ENCODE results near the gene CD38. TPM values are rescaled to one million over a fixed set of nuclear protein-coding genes. Genes with fewer than 3 reads are reported as not detected.
"Not testable (repeated sequence)": the region's sequence is repeated elsewhere in the genome, so short reads cannot be mapped to it uniquely, and the experiment has no call there.

Gene CD38
- total RNA-seq, 1 experiment from 2014 or later, result not detected

DNA sequence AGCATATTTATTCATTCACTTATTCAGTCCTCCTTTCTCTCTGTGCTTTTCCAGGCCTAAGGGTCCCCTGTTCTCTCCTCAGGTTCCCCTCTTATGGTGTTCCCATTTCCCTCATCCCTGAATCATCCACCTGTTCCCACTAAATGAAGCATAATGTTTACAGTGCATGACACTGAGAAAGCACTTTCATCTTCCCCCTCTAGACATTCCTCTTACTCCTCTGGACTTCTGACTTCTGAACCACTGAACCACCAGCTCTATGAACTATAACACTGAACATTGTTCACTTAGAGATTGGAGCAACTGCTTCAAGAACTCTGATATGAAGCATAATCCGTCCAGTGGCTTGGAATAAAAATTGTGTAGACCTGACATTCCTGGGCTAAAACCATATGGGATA is 59.5 kb downstream of the CD38 start:
- Mint-ChIP-seq H3K4me1 (ENCODE audit: insufficient read depth, unreplicated experiment) (no peaks in the 10 kb centered on the region), H3K27ac (ENCODE audit: low read depth, unreplicated experiment) (no peak overlapping the region), H3K27me3 (ENCODE audit: insufficient read depth, unreplicated experiment) (no peaks in the 10 kb centered on the region), H3K4me3 (ENCODE audit: unreplicated experiment) (no peak overlapping the region), H3K36me3 (ENCODE audit: insufficient read depth, unreplicated experiment) (no peaks in the 10 kb centered on the region), H3K9me3 (ENCODE audit: unreplicated experiment) (no peaks in the 10 kb centered on the region)
- CTCF ChIA-PET, result interaction anchor here (1.2 to 1.5 kb wide), 2 partner anchors 30 to 32 kb away, joined by 3 to 7 read pairs; no protein-coding TSS in a partner anchor
- POLR2A ChIA-PET, result no interaction called here
- no TSS peak for BruUV-seq (replicated peaks)
- no peak for DNase-seq (ENCODE audit: unreplicated experiment)
- intact Hi-C loops (cut with micrococcal nuclease), result no loop called here
- TF ChIP-seq, protein P1, sequence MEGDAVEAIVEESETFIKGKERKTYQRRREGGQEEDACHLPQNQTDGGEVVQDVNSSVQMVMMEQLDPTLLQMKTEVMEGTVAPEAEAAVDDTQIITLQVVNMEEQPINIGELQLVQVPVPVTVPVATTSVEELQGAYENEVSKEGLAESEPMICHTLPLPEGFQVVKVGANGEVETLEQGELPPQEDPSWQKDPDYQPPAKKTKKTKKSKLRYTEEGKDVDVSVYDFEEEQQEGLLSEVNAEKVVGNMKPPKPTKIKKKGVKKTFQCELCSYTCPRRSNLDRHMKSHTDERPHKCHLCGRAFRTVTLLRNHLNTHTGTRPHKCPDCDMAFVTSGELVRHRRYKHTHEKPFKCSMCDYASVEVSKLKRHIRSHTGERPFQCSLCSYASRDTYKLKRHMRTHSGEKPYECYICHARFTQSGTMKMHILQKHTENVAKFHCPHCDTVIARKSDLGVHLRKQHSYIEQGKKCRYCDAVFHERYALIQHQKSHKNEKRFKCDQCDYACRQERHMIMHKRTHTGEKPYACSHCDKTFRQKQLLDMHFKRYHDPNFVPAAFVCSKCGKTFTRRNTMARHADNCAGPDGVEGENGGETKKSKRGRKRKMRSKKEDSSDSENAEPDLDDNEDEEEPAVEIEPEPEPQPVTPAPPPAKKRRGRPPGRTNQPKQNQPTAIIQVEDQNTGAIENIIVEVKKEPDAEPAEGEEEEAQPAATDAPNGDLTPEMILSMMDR (IDR thresholded peaks at IDR 0.05; ENCODE audit: unreplicated experiment), result no peak

DNA sequence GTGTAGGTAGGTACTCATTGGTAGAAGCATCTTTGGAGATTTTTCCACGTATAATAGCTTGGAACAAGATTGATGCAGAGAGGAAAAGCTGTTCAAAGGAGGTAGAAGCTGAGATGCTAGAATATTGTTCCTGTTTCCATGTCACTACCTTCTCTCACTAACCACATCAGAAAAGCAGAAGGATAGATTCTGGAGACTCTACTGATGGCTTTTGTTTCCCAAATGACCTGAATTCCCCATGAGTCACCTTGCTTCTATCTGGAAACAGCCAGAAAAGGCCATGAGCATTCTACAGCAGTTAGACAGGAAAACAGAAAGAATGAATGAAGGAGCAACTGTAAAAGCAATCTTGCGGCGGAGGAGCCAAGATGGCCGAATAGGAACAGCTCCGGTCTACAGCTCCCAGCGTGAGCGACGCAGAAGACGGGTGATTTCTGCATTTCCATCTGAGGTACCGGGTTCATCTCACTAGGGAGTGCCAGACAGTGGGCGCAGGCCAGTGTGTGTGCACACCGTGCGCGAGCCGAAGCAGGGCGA is 63.1 kb downstream of the CD38 start:
- H3K4me1 Mint-ChIP-seq (ENCODE audit: insufficient read depth, unreplicated experiment); H3K36me3 Mint-ChIP-seq (ENCODE audit: insufficient read depth, unreplicated experiment); H3K9me3 Mint-ChIP-seq (ENCODE audit: unreplicated experiment); H3K4me3 Mint-ChIP-seq (ENCODE audit: unreplicated experiment); POLR2A ChIA-PET; BruUV-seq (replicated peaks); intact Hi-C loops (cut with micrococcal nuclease); CTCF ChIA-PET; DNase-seq (ENCODE audit: unreplicated experiment); H3K27me3 Mint-ChIP-seq (ENCODE audit: insufficient read depth, unreplicated experiment); H3K27ac Mint-ChIP-seq (ENCODE audit: low read depth, unreplicated experiment): not testable (repeated sequence)

DNA sequence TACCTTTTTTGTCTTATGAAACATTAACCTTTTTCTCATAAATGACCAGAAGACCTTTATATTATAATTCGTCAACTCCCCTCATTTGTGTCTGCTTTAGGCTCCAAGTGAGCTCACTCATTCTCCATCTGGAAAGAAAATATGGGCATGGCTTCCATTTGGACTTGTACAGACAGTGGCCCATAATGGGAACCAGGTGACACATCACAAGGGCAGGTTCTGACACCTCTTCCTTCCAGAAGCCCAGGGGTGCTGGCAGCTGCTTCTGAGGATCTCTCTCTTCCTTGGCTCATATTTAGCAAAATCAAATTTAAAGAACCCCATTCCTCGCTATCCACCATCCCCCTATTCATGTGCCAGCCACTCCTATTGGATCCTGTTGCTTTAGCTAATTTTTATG is 69.6 kb downstream of the CD38 start:
- BruUV-seq (replicated peaks), result no TSS peak
- intact Hi-C loops (cut with micrococcal nuclease), result no loop called here
- no peak for DNase-seq (ENCODE audit: unreplicated experiment)
- POLR2A ChIA-PET, result no interaction called here
- CTCF ChIA-PET, result interaction anchor here (0.8 to 3.4 kb wide), 6 partner anchors 10 to 154 kb away, joined by 3 to 15 read pairs (median 4); no protein-coding TSS in a partner anchor
- Mint-ChIP-seq H3K4me3 (ENCODE audit: unreplicated experiment) (no peak overlapping the region), H3K4me1 (ENCODE audit: insufficient read depth, unreplicated experiment) (peaks cover 9% of the 10 kb centered on the region), H3K27me3 (ENCODE audit: insufficient read depth, unreplicated experiment) (no peaks in the 10 kb centered on the region), H3K9me3 (ENCODE audit: unreplicated experiment) (no peaks in the 10 kb centered on the region), H3K27ac (ENCODE audit: low read depth, unreplicated experiment) (no peak overlapping the region), H3K36me3 (ENCODE audit: insufficient read depth, unreplicated experiment) (no peaks in the 10 kb centered on the region)
- TF ChIP-seq, protein P1 (IDR thresholded peaks at IDR 0.05; ENCODE audit: unreplicated experiment), result no peak

DNA sequence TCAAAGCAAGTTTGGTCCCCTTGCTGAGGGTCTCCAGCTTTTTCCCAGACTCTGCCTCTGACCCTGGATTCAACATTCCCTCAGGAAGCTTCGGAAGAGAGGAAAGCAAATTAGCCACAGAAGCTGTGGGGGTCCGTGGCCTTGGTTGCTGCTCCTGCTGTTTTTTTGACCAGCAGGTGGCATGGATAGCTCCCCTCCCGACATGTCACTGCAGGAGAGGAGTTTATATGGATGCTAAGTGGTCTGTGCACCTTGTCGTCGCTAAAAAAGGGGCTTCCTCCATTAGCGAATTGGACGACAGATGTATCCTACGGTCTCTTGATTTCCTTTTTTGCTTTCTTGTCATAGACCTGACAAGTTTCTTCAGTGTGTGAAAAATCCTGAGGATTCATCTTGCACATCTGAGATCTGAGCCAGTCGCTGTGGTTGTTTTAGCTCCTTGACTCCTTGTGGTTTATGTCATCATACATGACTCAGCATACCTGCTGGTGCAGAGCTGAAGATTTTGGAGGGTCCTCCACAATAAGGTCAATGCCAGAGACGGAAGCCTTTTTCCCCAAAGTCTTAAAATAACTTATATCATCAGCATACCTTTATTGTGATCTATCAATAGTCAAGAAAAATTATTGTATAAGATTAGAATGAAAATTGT is 70.2 kb downstream of the CD38 start:
- CTCF ChIA-PET, result interaction anchor here (0.8 to 3.4 kb wide), 7 partner anchors 9 to 358 kb away, joined by 3 to 15 read pairs (median 4); no protein-coding TSS in a partner anchor
- BruUV-seq (replicated peaks), result no TSS peak
- peaks cover 9% of the 10 kb centered on the region for H3K4me1 Mint-ChIP-seq (ENCODE audit: insufficient read depth, unreplicated experiment)

More for the DNA sequence above, 70.2 kb downstream of the CD38 start:
- no peaks in the 10 kb centered on the region for H3K27me3 Mint-ChIP-seq (ENCODE audit: insufficient read depth, unreplicated experiment)
- TF ChIP-seq, protein P1 (IDR thresholded peaks at IDR 0.05; ENCODE audit: unreplicated experiment), result no peak
- H3K4me3 Mint-ChIP-seq (ENCODE audit: unreplicated experiment), result no peak overlapping the region
- DNase-seq (ENCODE audit: unreplicated experiment), result peak; percentile 25
- no peak overlapping the region for H3K27ac Mint-ChIP-seq (ENCODE audit: low read depth, unreplicated experiment)
- H3K9me3 Mint-ChIP-seq (ENCODE audit: unreplicated experiment), result no peaks in the 10 kb centered on the region
- intact Hi-C loops (cut with micrococcal nuclease), result no loop called here
- POLR2A ChIA-PET, result no interaction called here
- H3K36me3 Mint-ChIP-seq (ENCODE audit: insufficient read depth, unreplicated experiment), result no peaks in the 10 kb centered on the region

Measured in MCF 10A (cell line).